Measurements from ENCODE around the gene DNAH14. TPM values are rescaled to one million over a fixed set of nuclear protein-coding genes. Genes with fewer than 3 reads are reported as not detected.

Gene DNAH14
- total RNA-seq, 1 donor, result 31.8 TPM

- TF ChIP-seq CTCF (IDR thresholded peaks at IDR 0.05; ENCODE audit: extremely low read depth, low read depth, low read length), result no peak
Measured at GRCh38 chr1:225044258-225044657, 114.8 kb downstream of the DNAH14 start.

GRCh38 chr1:225049594-225049993 lies 120.1 kb downstream of the DNAH14 start:
- H3K27me3 ChIP-seq (ENCODE audit: insufficient read depth, low read length), result no peaks in the 10 kb centered on the region
- H2AFZ ChIP-seq (ENCODE audit: low read length), result no peak overlapping the region
- TF ChIP-seq CTCF (IDR thresholded peaks at IDR 0.05; ENCODE audit: extremely low read depth, low read depth, low read length), result no peak

More at GRCh38 chr1:225044258-225044657, 114.8 kb downstream of the DNAH14 start:
- Histone ChIP-seq H4K20me1 (ENCODE audit: insufficient read depth, low read length) (no peaks in the 10 kb centered on the region), H2AFZ (ENCODE audit: low read length) (no peak overlapping the region), H3K4me3 (ENCODE audit: insufficient read depth, low read length) (no peak overlapping the region), H3K9me3 (ENCODE audit: low read depth, low read length) (no peaks in the 10 kb centered on the region), H3K4me1 (ENCODE audit: insufficient read depth, low read length) (no peaks in the 10 kb centered on the region), H3K4me2 (ENCODE audit: insufficient read depth, low read length) (no peak overlapping the region), H3K27me3 (ENCODE audit: insufficient read depth, low read length) (no peaks in the 10 kb centered on the region), H3K27ac (ENCODE audit: low read depth, low read length) (no peak overlapping the region), H3K79me2 (ENCODE audit: insufficient read depth, low read length) (no peaks in the 10 kb centered on the region), H3K36me3 (ENCODE audit: insufficient read depth, low read length) (no peaks in the 10 kb centered on the region)
- DNase-seq (ENCODE audit: insufficient read length, low spot score, missing footprints), result no peak

GRCh38 chr1:225063722-225064121 lies 134.2 kb downstream of the DNAH14 start:
- TF ChIP-seq CTCF (IDR thresholded peaks at IDR 0.05; ENCODE audit: extremely low read depth, low read depth, low read length), result no peak
- H3K9me3 ChIP-seq (ENCODE audit: low read depth, low read length), result no peaks in the 10 kb centered on the region
- H3K27ac ChIP-seq (ENCODE audit: low read depth, low read length), result no peak overlapping the region
- H3K36me3 ChIP-seq (ENCODE audit: insufficient read depth, low read length), result no peaks in the 10 kb centered on the region
- H3K4me1 ChIP-seq (ENCODE audit: insufficient read depth, low read length), result no peaks in the 10 kb centered on the region
- H3K4me2 ChIP-seq (ENCODE audit: insufficient read depth, low read length), result no peak overlapping the region
- no peak for DNase-seq (ENCODE audit: insufficient read length, low spot score, missing footprints)
- H3K27me3 ChIP-seq (ENCODE audit: insufficient read depth, low read length), result no peaks in the 10 kb centered on the region
- H3K79me2 ChIP-seq (ENCODE audit: insufficient read depth, low read length), result no peaks in the 10 kb centered on the region
- H3K4me3 ChIP-seq (ENCODE audit: insufficient read depth, low read length), result no peak overlapping the region
- no peaks in the 10 kb centered on the region for H4K20me1 ChIP-seq (ENCODE audit: insufficient read depth, low read length)
- H2AFZ ChIP-seq (ENCODE audit: low read length), result no peak overlapping the region

More at GRCh38 chr1:225049594-225049993, 120.1 kb downstream of the DNAH14 start:
- no peaks in the 10 kb centered on the region for H3K4me1 ChIP-seq (ENCODE audit: insufficient read depth, low read length)
- no peak overlapping the region for H3K27ac ChIP-seq (ENCODE audit: low read depth, low read length)
- H3K4me2 ChIP-seq (ENCODE audit: insufficient read depth, low read length), result no peak overlapping the region
- H3K36me3 ChIP-seq (ENCODE audit: insufficient read depth, low read length), result no peaks in the 10 kb centered on the region
- no peaks in the 10 kb centered on the region for H3K79me2 ChIP-seq (ENCODE audit: insufficient read depth, low read length)
- no peaks in the 10 kb centered on the region for H3K9me3 ChIP-seq (ENCODE audit: low read depth, low read length)
- DNase-seq (ENCODE audit: insufficient read length, low spot score, missing footprints), result no peak
- H3K4me3 ChIP-seq (ENCODE audit: insufficient read depth, low read length), result no peak overlapping the region
- no peaks in the 10 kb centered on the region for H4K20me1 ChIP-seq (ENCODE audit: insufficient read depth, low read length)

- Histone ChIP-seq H3K4me2 (ENCODE audit: insufficient read depth, low read length) (no peak overlapping the region), H3K27ac (ENCODE audit: low read depth, low read length) (no peak overlapping the region), H3K4me1 (ENCODE audit: insufficient read depth, low read length) (no peaks in the 10 kb centered on the region), H3K27me3 (ENCODE audit: insufficient read depth, low read length) (no peaks in the 10 kb centered on the region), H3K4me3 (ENCODE audit: insufficient read depth, low read length) (no peak overlapping the region), H3K79me2 (ENCODE audit: insufficient read depth, low read length) (no peaks in the 10 kb centered on the region), H3K9me3 (ENCODE audit: low read depth, low read length) (peaks cover 2% of the 10 kb centered on the region), H4K20me1 (ENCODE audit: insufficient read depth, low read length) (no peaks in the 10 kb centered on the region), H2AFZ (ENCODE audit: low read length) (no peak overlapping the region), H3K36me3 (ENCODE audit: insufficient read depth, low read length) (no peaks in the 10 kb centered on the region)
- no peak for DNase-seq (ENCODE audit: insufficient read length, low spot score, missing footprints)
- no peak for TF ChIP-seq CTCF (IDR thresholded peaks at IDR 0.05; ENCODE audit: extremely low read depth, low read depth, low read length)
Measured at GRCh38 chr1:225070972-225071371, 141.5 kb downstream of the DNAH14 start.

All from osteoblast (primary cell).